DMS53 (cell line): ENCODE results near the gene SRCAP.

Source experiments
- DNase-seq: peaks from one replicate; lab custom pipeline; 2025; lab: John Stamatoyannopoulos, UW

The SRCAP gene

GRCh38 chr16:30757316-30757715 is 58.3 kb downstream of the SRCAP start:
- no peak for DNase-seq

- no peak for DNase-seq
These were observed 60.1 kb downstream of the SRCAP start for GRCh38 chr16:30758988-30759491.

DNA sequence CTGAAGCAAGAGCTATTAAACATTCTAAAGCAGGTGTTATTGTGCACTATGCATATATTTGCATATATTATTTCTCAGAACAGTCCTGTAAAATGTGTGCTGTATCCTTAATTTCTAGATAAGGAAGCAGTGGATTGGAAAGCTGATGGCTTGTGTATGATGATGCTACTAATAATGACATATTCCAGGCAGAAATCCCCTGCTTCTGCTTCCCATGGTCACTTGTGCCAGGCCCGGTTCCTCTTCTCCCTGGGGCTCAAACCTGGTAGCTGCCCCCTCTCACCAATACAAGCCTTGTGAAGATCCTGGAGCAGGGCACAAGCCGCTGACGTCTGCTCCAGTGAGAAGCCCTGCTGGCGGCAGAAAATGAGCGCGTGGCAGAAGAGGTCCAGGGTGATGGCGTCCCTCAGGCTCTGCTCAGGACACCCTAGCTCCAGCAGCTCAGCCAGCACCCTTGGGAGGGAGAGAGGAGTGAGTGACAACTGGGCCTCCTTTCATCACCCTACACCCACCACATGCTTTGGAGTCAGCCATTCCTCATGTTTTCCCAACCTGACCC is 61.1 kb downstream of the SRCAP start:
- peak; percentile 20 for DNase-seq

DNA sequence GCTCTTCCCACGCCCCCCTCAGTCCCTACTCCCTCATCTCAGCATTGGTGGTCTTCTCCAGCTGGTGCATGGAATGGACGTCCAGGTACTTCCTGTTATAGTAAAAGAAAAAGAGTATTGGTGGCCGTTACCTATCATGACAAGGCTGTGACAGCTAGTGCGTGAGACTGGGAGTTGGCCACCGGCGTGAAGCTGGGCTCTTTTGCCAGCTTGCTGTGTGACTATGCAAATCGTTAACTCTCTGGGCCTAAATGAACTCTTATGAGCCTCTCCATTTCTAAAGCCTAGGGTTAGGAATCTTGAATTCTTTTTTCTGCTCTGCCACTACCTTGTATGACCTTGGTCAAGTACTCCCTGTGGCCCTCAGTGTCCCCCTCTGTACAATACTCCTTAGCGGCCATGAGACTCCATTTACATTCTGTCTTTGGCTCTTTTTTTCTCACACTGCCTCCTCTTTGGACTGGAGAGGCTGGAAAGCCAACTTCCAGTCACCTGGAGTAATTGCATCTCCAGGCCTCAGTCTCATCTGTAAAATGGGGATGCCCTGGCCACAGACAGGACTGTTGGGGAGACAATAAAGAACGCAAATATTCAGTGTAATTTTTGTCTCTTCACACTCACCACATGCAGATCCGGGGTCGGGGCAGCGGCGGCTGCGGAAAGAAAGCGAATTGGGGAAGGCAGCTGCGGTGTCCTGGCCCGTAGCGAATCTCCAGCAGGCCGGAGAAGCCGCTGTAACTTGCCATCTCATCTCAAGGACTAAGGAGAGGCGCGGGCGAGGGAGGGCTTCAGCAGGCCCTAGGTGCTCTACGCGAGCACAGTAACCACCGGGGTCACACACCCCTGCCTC is 61.8 kb downstream of the SRCAP start:
- peak; percentile 13 for DNase-seq

DNA sequence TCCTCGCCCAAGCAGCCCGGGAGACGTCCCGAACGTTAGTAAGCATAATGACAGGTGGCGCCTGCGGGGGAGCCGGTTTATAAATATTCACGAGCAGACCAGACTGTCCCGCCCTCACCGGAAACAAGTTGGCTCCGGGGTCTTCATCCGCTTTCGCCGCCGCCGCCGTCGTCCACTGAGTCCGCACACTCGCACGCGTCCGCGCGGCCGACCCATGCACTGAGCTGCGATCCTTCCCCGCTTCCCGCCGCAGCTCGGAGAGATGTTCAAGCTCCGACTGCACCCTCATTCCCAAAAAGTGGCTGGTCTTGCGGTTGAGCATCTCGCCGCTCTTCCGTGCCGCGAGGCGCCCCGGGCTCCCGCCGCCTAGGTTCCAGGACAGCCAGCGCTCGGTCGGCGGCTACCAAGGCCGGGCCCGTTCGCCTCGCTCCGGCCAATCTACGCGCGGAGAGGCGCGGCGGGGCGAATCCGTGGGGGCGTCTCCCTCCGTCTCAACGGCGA is 62.5 kb downstream of the SRCAP start:
- peak; percentile 66 for DNase-seq

DNA sequence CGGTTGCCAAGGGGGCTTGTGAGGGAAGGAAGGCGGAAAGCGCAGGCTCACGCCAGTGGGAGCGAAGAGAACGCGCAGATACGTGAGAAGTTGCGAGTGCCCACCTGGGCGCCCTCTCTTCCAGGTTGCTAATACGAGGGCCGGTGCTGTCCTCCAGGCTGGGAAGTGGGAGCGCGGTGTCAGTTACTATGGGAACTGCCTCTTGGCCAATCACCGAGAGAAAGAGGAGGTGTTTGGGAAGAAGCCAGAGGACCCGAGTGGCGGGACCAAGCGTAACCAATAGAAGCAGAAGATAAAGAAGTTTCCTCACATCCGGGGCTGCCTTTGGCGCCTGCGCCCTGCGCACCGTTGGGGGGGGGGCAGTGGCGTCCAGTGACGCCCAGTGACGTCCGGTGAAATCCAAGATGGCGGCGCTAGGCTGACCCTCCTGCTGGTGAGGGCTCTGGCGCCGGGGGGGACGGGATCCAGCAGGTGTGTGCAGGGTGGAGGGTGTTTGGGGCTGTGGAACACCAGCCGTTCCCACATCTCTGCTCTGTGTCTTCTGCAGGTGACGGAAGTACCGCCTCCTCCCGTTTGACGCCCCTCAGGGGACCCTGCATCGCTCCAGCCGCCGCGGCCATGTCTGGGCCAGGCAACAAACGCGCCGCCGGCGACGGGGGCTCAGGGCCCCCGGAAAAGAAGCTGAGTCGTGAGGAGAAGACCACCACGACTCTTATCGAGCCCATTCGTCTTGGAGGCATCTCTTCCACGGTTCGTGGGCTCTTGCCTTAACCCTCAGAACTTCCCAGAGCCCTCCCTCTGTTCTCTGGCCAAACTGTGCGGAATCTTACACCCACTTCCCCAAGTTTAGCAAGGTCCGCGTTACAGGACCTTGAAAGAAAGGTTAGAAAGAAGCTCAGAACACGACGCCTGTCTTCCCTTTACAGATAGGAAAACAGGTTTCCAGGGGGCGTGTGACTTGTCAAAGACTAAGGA is 63.2 kb downstream of the SRCAP start, which contains the start of the genes CFAP119 and RNF40:
Gene CFAP119 (minus strand): TSS at position 135 of the 975 bp plus-strand sequence. CDS start 314 bp downstream, outside the sequence.
Gene RNF40 (plus strand): TSS at position 395 of the 975 bp plus-strand sequence. CDS start 224 bp downstream, at position 619.
- peak; percentile 97 for DNase-seq

DNA sequence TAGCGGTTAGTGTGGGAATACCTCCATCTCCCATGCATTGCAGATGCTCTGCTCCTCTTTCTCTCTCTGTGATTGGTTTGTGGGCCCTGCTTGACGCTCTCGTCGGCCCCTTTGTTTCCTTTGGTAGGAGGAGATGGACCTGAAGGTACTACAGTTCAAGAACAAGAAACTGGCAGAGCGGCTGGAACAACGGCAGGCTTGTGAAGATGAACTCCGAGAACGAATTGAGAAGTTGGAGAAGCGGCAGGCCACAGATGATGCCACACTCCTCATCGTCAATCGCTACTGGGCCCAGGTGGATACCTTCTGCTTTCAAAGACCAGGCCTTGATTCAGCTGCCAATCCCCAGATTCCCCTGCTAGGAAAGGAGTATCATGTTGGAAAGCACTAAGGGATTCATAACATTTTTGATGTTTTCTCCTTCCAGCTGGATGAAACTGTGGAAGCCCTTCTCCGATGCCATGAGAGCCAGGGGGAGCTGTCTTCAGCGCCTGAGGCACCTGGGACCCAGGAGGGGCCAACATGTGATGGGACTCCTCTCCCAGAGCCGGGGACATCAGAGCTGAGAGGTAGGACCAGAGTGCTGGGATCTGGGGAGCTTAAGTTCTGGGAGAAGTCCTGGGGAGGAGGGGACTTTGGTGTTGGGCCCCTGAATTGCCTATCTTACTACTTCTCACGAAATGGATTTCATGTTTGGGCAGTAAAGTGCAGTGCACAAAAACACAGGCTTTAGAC is 64.2 kb downstream of the SRCAP start:
- no peak for DNase-seq

DNA sequence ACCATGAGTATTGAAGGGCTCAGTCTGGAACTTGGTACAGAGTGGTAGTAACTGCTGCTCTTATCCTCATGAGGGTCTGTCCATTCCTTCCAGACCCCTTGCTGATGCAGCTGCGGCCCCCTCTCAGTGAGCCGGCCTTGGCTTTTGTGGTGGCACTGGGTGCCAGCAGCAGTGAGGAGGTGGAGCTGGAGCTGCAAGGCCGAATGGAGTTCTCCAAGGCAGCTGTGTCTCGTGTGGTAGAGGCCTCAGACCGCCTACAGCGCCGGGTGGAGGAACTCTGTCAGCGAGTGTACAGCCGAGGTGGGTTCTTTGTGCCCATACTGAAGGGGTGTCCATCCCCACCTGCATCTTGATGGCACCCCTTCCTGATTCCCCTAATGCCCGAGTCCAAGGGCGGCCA is 65.1 kb downstream of the SRCAP start:
- DNase-seq: no peak

- no peak for DNase-seq
These were observed 66.0 kb downstream of the SRCAP start for GRCh38 chr16:30764816-30765465.

DNA sequence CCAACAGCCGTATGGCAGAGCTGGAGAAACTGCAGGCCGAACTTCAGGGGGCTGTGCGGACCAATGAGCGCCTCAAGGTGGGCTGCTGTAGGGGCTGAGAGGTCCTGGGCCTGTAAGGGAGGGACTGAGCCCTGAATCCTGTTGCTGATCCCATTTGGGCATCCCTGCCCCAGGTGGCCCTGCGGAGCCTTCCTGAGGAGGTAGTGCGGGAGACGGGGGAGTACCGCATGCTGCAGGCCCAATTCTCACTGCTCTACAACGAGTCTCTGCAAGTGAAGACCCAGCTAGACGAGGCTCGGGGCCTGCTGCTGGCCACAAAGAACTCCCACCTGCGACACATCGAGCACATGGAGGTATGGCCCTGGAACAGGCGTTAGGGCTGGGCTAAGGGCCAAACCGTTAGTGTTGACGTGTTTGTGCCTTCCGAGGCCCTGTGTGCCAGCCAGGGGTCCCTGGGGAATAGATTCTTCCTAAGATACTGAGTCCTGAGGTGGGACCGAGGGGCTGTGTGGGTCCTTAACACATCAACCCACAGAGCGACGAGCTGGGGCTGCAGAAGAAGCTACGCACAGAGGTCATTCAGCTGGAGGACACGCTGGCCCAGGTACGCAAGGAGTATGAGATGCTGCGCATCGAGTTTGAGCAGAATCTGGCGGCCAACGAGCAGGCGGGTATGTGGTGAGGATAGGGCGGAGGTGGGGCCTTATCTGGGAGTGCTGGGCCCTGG is 67.4 kb downstream of the SRCAP start:
- no peak for DNase-seq

- no peak for DNase-seq
These were observed 67.9 kb downstream of the SRCAP start for GRCh38 chr16:30766933-30767284.

GRCh38 chr16:30767767-30768465 is 68.9 kb downstream of the SRCAP start:
- DNase-seq: no peak

GRCh38 chr16:30768583-30769181 is 69.7 kb downstream of the SRCAP start:
- DNase-seq: no peak

- DNase-seq: no peak
These were observed 70.6 kb downstream of the SRCAP start for GRCh38 chr16:30769379-30770089.

GRCh38 chr16:30771726-30772125 is 72.8 kb downstream of the SRCAP start:
- DNase-seq: no peak

DNA sequence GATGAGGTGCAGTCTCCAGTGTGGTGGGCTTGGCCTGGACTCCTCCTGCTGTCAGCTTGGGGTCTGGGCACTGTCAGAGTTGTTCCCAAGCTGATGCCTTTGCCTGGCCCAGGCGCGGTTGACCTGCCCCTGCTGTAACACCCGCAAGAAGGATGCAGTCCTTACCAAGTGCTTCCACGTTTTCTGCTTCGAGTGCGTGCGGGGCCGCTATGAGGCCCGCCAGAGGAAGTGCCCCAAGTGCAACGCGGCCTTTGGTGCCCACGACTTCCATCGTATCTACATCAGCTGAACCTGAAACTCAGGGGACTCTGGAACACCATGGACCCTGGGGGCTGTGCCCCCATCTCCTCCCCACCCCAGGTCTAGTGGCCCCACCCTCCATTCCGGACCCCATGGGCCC is 74.9 kb downstream of the SRCAP start:
- DNase-seq: no peak

DNA sequence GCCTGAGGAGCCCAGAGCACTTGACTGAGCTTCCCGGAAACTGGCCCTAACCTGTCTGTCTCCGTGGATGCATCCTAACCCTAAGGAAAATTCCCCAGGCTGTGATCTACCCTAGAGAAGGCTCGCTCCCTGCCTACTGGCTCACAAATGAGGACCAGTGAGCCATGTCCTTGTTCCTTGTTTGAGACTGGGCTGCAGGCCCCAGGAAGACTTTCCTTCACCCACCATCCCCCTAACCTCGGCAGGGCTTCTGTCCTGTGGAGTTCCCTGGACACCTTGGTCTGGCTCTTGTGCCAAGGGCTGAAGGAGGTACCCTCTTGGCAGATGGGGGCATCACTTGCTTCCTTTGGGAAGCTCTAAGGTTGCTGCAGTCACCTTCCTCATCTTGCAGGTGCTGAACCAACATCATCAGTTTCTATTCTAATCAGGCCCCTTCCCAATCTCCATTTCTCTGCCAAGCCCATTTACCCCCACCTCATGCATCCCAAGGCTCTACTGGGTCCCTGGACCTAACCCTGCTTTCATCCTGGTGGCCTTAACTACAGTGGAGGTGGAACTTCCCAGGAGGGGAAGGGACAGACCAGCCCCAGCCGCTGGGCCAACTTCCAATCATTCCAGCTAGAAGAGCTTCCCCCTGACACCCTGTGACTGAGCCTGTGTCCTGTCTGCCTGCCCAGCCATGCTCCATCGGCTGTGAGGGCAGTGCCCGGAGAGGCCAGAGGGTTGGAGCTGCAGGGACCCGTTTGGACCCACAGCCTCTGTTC is 75.6 kb downstream of the SRCAP start:
- DNase-seq: peak; percentile 52

GRCh38 chr16:30775131-30775391 is 76.1 kb downstream of the SRCAP start:
- DNase-seq: no peak
